Nephron (organoid): Measurements from ENCODE around the gene VPS13D.

Experiments used
- H3K27ac Mint-ChIP-seq, 3 experiments: 2 replicates each; pipeline ENCODE4 v1.8.0; 2020; ENCODE audit warnings: mixed read lengths in 3 of 3, mild to moderate bottlenecking in 2 of 3, moderate library complexity in 1 of 3
- H3K27me3 Mint-ChIP-seq: 2 replicates; pipeline ENCODE4 v1.8.0; 2021; ENCODE audit warnings: low read depth, mild to moderate bottlenecking, moderate library complexity, mixed read lengths
- H3K36me3 Mint-ChIP-seq: 2 replicates; pipeline ENCODE4 v1.8.0; 2020; ENCODE audit warnings: low read depth, mixed read lengths
- H3K4me1 Mint-ChIP-seq: 2 replicates; pipeline ENCODE4 v1.8.0; 2020; ENCODE audit warnings: mixed read lengths
- H3K4me3 Mint-ChIP-seq, 3 experiments: 2 replicates each; pipeline ENCODE4 v1.8.0; 2020; ENCODE audit warnings: mild to moderate bottlenecking in 3 of 3, mixed read lengths in 3 of 3, moderate library complexity in 2 of 3
- H3K9me3 Mint-ChIP-seq: 2 replicates; pipeline ENCODE4 v1.8.0; 2020; ENCODE audit warnings: mixed read lengths
- TF ChIP-seq, protein P1 (sequence below), 3 experiments: fragments of 200-600 bp; sonication (generic); IDR thresholded peaks; one replicate each; pipeline ENCODE4 v1.5.0; 2021; ENCODE audit warnings: antibody characterized with exemption in 3 of 3; ENCODE audit not compliant: unreplicated experiment in 3 of 3

Gene VPS13D

GRCh38 chr1:12457771-12458170 is 227.9 kb downstream of the VPS13D start:
- TF ChIP-seq, protein P1, sequence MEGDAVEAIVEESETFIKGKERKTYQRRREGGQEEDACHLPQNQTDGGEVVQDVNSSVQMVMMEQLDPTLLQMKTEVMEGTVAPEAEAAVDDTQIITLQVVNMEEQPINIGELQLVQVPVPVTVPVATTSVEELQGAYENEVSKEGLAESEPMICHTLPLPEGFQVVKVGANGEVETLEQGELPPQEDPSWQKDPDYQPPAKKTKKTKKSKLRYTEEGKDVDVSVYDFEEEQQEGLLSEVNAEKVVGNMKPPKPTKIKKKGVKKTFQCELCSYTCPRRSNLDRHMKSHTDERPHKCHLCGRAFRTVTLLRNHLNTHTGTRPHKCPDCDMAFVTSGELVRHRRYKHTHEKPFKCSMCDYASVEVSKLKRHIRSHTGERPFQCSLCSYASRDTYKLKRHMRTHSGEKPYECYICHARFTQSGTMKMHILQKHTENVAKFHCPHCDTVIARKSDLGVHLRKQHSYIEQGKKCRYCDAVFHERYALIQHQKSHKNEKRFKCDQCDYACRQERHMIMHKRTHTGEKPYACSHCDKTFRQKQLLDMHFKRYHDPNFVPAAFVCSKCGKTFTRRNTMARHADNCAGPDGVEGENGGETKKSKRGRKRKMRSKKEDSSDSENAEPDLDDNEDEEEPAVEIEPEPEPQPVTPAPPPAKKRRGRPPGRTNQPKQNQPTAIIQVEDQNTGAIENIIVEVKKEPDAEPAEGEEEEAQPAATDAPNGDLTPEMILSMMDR (IDR thresholded peaks at IDR 0.05; ENCODE audit: unreplicated experiment in 3 of 3), result no peak
- peaks cover 73% of the 10 kb centered on the region for H3K4me1 Mint-ChIP-seq
- H3K9me3 Mint-ChIP-seq, result no peaks in the 10 kb centered on the region
- H3K36me3 Mint-ChIP-seq, result peaks cover 38% of the 10 kb centered on the region
- peak overlapping the region; percentile 11 to 93 (median 86) for H3K27ac Mint-ChIP-seq
- no peak overlapping the region for H3K4me3 Mint-ChIP-seq
- no peaks in the 10 kb centered on the region for H3K27me3 Mint-ChIP-seq

DNA sequence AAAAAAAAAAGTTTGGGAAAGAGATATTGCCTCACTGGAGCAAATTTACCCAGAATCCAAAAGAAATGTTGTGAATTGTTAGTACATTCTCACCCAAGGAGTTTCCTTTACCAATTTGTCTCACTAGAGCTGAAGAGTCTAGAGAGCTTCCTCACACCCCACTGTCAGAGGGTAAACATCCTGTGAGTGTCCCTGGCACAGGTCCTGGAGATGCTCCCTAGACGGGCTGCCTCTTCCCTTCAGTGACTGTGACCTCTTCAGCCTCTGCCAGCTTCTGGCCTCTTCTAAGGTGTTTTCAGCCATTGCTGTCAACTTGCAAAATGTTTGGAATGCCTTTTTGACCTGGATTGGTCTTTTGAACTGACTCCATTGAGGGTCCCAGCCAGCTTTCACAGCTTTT is 228.7 kb downstream of the VPS13D start:
- H3K27me3 Mint-ChIP-seq, result peaks cover 5% of the 10 kb centered on the region
- TF ChIP-seq, protein P1 (IDR thresholded peaks at IDR 0.05; ENCODE audit: unreplicated experiment in 3 of 3), result no peak
- H3K27ac Mint-ChIP-seq, result peak overlapping the region in 2 of 3 experiments; percentile 93 to 99
- no peak overlapping the region for H3K4me3 Mint-ChIP-seq
- H3K9me3 Mint-ChIP-seq, result no peaks in the 10 kb centered on the region
- peaks cover 43% of the 10 kb centered on the region for H3K36me3 Mint-ChIP-seq
- H3K4me1 Mint-ChIP-seq, result peaks cover 73% of the 10 kb centered on the region

GRCh38 chr1:12460121-12460520 is 230.3 kb downstream of the VPS13D start:
- H3K36me3 Mint-ChIP-seq, result peaks cover 46% of the 10 kb centered on the region
- H3K9me3 Mint-ChIP-seq, result no peaks in the 10 kb centered on the region
- no peak overlapping the region for H3K4me3 Mint-ChIP-seq
- TF ChIP-seq, protein P1 (IDR thresholded peaks at IDR 0.05; ENCODE audit: unreplicated experiment in 3 of 3), result no peak
- peaks cover 73% of the 10 kb centered on the region for H3K4me1 Mint-ChIP-seq
- peak overlapping the region; percentile 28 to 99 (median 98) for H3K27ac Mint-ChIP-seq
- H3K27me3 Mint-ChIP-seq, result peaks cover 5% of the 10 kb centered on the region

GRCh38 chr1:12460911-12461621 is 231.2 kb downstream of the VPS13D start:
- Mint-ChIP-seq H3K9me3 (no peaks in the 10 kb centered on the region), H3K36me3 (peaks cover 52% of the 10 kb centered on the region), H3K4me1 (peaks cover 76% of the 10 kb centered on the region), H3K27me3 (peaks cover 5% of the 10 kb centered on the region), H3K4me3 (peak overlapping the region in 2 of 3 experiments; percentile 8 to 46), H3K27ac (peak overlapping the region; percentile 93 to 99 (median 98))
- TF ChIP-seq, protein P1 (IDR thresholded peaks at IDR 0.05; ENCODE audit: unreplicated experiment in 3 of 3), result no peak

GRCh38 chr1:12461754-12462153 is 231.9 kb downstream of the VPS13D start:
- Mint-ChIP-seq H3K4me3 (peak overlapping the region in 1 of 3 experiments; percentile 46), H3K27ac (peak overlapping the region; percentile 93 to 99 (median 98)), H3K4me1 (peaks cover 75% of the 10 kb centered on the region), H3K27me3 (peaks cover 5% of the 10 kb centered on the region), H3K9me3 (no peaks in the 10 kb centered on the region), H3K36me3 (peaks cover 49% of the 10 kb centered on the region)
- TF ChIP-seq, protein P1 (IDR thresholded peaks at IDR 0.05; ENCODE audit: unreplicated experiment in 3 of 3), result no peak

DNA sequence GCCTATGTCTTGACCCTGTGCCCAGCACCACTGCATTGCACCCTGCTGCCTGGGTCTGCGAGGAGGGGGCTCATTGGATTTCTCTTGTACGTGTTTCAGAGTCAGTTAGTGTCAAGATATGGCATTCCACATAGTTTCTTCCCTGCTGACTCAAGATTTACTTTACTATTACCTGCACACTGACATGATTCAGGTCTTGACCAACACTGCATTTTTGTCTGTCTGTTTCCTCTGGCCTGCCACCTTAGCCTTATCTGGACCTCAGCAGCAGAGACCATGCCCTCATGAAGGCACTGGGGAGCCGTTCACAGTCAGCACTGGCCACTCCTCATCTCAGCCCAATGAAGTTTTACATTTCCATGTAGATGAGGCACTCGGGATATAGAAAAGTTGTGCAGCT is 232.8 kb downstream of the VPS13D start:
- Mint-ChIP-seq H3K36me3 (peaks cover 48% of the 10 kb centered on the region), H3K27me3 (peaks cover 5% of the 10 kb centered on the region), H3K4me3 (peak overlapping the region in 2 of 3 experiments; percentile 1 to 23), H3K27ac (peak overlapping the region; percentile 93 to 99 (median 98)), H3K4me1 (peaks cover 73% of the 10 kb centered on the region), H3K9me3 (no peaks in the 10 kb centered on the region)
- TF ChIP-seq, protein P1 (IDR thresholded peaks at IDR 0.05; ENCODE audit: unreplicated experiment in 3 of 3), result no peak
